ENCODE results near the gene RPS6KC1. TPM values are rescaled to one million over a fixed set of nuclear protein-coding genes. Genes with fewer than 3 reads are reported as not detected.
"Not testable (repeated sequence)": the region's sequence is repeated elsewhere in the genome, so short reads cannot be mapped to it uniquely, and the experiment has no call there.

RPS6KC1 gene
- total RNA-seq, 1 donor from 2014 or later: 13.0 TPM

GRCh38 chr1:213032651-213033050, 18.4 kb upstream of the RPS6KC1 start:
- Mint-ChIP-seq H3K27me3 (peaks cover 27% of the 10 kb centered on the region), H3K27ac (no peak overlapping the region), H3K4me3 (no peak overlapping the region), H3K9me3 (no peaks in the 10 kb centered on the region), H3K36me3 (ENCODE audit: low read depth) (no peaks in the 10 kb centered on the region), H3K4me1 (no peaks in the 10 kb centered on the region)
- intact Hi-C loops (cut with micrococcal nuclease): no loop called here
- ChIA-PET POLR2A (no interaction called here), CTCF (no interaction called here)
- DNase-seq: no peak
- no peak for ATAC-seq (ENCODE audit: low read depth)
- no peak for TF ChIP-seq CTCF (IDR thresholded peaks at IDR 0.05)

- Mint-ChIP-seq H3K36me3 (ENCODE audit: low read depth) (no peaks in the 10 kb centered on the region), H3K4me1 (no peaks in the 10 kb centered on the region), H3K4me3 (no peak overlapping the region), H3K27me3 (peaks cover 31% of the 10 kb centered on the region), H3K27ac (no peak overlapping the region), H3K9me3 (no peaks in the 10 kb centered on the region)
- ChIA-PET POLR2A (no interaction called here), CTCF (no interaction called here)
- DNase-seq (no peak), ATAC-seq (ENCODE audit: low read depth) (no peak)
- no peak for TF ChIP-seq CTCF (IDR thresholded peaks at IDR 0.05)
- intact Hi-C loops (cut with micrococcal nuclease): no loop called here
Measured at GRCh38 chr1:213034713-213035112, 16.3 kb upstream of the RPS6KC1 start.

- peaks cover 28% of the 10 kb centered on the region for H3K27me3 Mint-ChIP-seq
- ATAC-seq (ENCODE audit: low read depth): no peak
- ChIA-PET POLR2A (no interaction called here), CTCF (no interaction called here)
- H3K9me3 Mint-ChIP-seq: no peaks in the 10 kb centered on the region
- no peak overlapping the region for H3K27ac Mint-ChIP-seq
- H3K4me3 Mint-ChIP-seq: no peak overlapping the region
- H3K4me1 Mint-ChIP-seq: no peaks in the 10 kb centered on the region
- TF ChIP-seq CTCF (IDR thresholded peaks at IDR 0.05): no peak
- intact Hi-C loops (cut with micrococcal nuclease): no loop called here
- H3K36me3 Mint-ChIP-seq (ENCODE audit: low read depth): no peaks in the 10 kb centered on the region
- no peak for DNase-seq
Measured at GRCh38 chr1:213035573-213035972, 15.5 kb upstream of the RPS6KC1 start.

GRCh38 chr1:213041443-213041842, 9.6 kb upstream of the RPS6KC1 start:
- CTCF ChIA-PET: no interaction called here
- intact Hi-C loops (cut with micrococcal nuclease): no loop called here
- DNase-seq (no peak), ATAC-seq (ENCODE audit: low read depth) (no peak)
- no peaks in the 10 kb centered on the region for H3K9me3 Mint-ChIP-seq
- no peak overlapping the region for H3K4me3 Mint-ChIP-seq
- no peak for TF ChIP-seq CTCF (IDR thresholded peaks at IDR 0.05)
- no peaks in the 10 kb centered on the region for H3K36me3 Mint-ChIP-seq (ENCODE audit: low read depth)
- no peak overlapping the region for H3K27ac Mint-ChIP-seq
- peaks cover 24% of the 10 kb centered on the region for H3K27me3 Mint-ChIP-seq
- H3K4me1 Mint-ChIP-seq: no peaks in the 10 kb centered on the region
- POLR2A ChIA-PET: interaction anchor here (0.7 kb wide), 1 partner anchor 10 kb away, joined by 3 read pairs; the partner anchor contains the start of gene RPS6KC1

GRCh38 chr1:213045321-213046226, 5.5 kb upstream of the RPS6KC1 start:
- H3K4me1 Mint-ChIP-seq; H3K4me3 Mint-ChIP-seq; ATAC-seq (ENCODE audit: low read depth); intact Hi-C loops (cut with micrococcal nuclease); CTCF ChIA-PET; H3K36me3 Mint-ChIP-seq (ENCODE audit: low read depth); H3K9me3 Mint-ChIP-seq; H3K27ac Mint-ChIP-seq; DNase-seq: not testable (repeated sequence)
- POLR2A ChIA-PET: interaction anchor here (0.6 to 0.7 kb wide), 2 partner anchors 175 to 344 kb away, joined by 4 to 5 read pairs; no protein-coding TSS in a partner anchor
- peaks cover 31% of the 10 kb centered on the region for H3K27me3 Mint-ChIP-seq

Data from activated B cell treated with CpG ODN at 0.5 μM for 24 hours (primary cell).